A673 (cell line): ENCODE results near the gene PRDM16. TPM values are rescaled to one million over a fixed set of nuclear protein-coding genes. Genes with fewer than 3 reads are reported as not detected.

Experiments used
- BruUV-seq: library from RNA; stranded (reverse); fragments of 400-500 nt; replicated peaks from 2 replicates; lab custom pipeline; 2021; lab: Mats Ljungman, UMichigan
- CTCF ChIA-PET: fragments of 300-600 bp; sonication (Branson Sonifier 250); formaldehyde crosslinking; loops from one replicate; lab custom pipeline; 2022; ENCODE audit warnings: antibody characterized with exemption; lab: Charles Lee
- POLR2A ChIA-PET: fragments of 300-600 bp; sonication (Branson Sonifier 250); formaldehyde crosslinking; loops from one replicate; lab custom pipeline; 2022; ENCODE audit warnings: antibody characterized with exemption; ENCODE audit not compliant: low non-redundant PET; lab: Charles Lee
- DNase-seq: peaks from one replicate; pipeline ENCODE4 v3.0.0-alpha.2; 2015; ENCODE audit warnings: low spot score
- H3K27ac ChIP-seq: fragments of 200-600 bp; sonication (generic); 2 replicates; pipeline ENCODE4 v1.5.1; 2016; ENCODE audit warnings: mixed run types, low read depth, mild to moderate bottlenecking, mixed read lengths, antibody characterized with exemption, low read length; ENCODE audit not compliant: poor library complexity, severe bottlenecking
- H3K27me3 ChIP-seq: fragments of 200-600 bp; sonication (generic); replicated peaks from 2 replicates; pipeline ENCODE4 v1.6.1; 2017; ENCODE audit warnings: mixed run types, low read depth, mild to moderate bottlenecking, mixed read lengths, antibody characterized with exemption, low read length; ENCODE audit not compliant: insufficient read depth, poor library complexity
- H3K36me3 ChIP-seq: fragments of 200-600 bp; sonication (generic); 2 replicates; pipeline ENCODE4 v1.6.1; 2016; ENCODE audit warnings: mixed run types, mild to moderate bottlenecking, mixed read lengths, antibody characterized with exemption, low read length; ENCODE audit not compliant: insufficient read depth, poor library complexity, severe bottlenecking
- H3K4me1 ChIP-seq: fragments of 200-600 bp; sonication (generic); 2 replicates; pipeline ENCODE4 v1.6.1; 2017; ENCODE audit warnings: mixed run types, mild to moderate bottlenecking, mixed read lengths, antibody characterized with exemption, low read length; ENCODE audit not compliant: insufficient read depth, poor library complexity, severe bottlenecking
- H3K4me3 ChIP-seq: fragments of 200-600 bp; sonication (generic); 2 replicates; pipeline ENCODE4 v1.5.1; 2016; ENCODE audit warnings: low read depth, mixed run types, mild to moderate bottlenecking, mixed read lengths, low read length; ENCODE audit not compliant: poor library complexity, severe bottlenecking
- H3K9me3 ChIP-seq: fragments of 200-600 bp; sonication (generic); 2 replicates; pipeline ENCODE4 v1.6.1; 2016; ENCODE audit warnings: mixed run types, low read depth, mild to moderate bottlenecking, mixed read lengths, antibody characterized with exemption, low read length; ENCODE audit not compliant: poor library complexity, severe bottlenecking
- CTCF ChIP-seq: fragments of 300-800, 200-600 bp; sonication (generic); conservative IDR thresholded peaks from 2 replicates; pipeline ENCODE4 v1.5.1; 2017; ENCODE audit warnings: low read depth, mild to moderate bottlenecking, antibody characterized with exemption, low read length, moderate library complexity, mixed read lengths
- EZH2 ChIP-seq: fragments of 200-600 bp; sonication (generic); IDR thresholded peaks from 2 replicates; pipeline ENCODE4 v1.6.1; 2017; ENCODE audit warnings: borderline replicate concordance, low read depth, mild to moderate bottlenecking, mixed read lengths, antibody characterized with exemption, low read length; ENCODE audit not compliant: poor library complexity, severe bottlenecking
- intact Hi-C: fragments of 100-400 bp; cut with micrococcal nuclease; formaldehyde crosslinking; loops from one replicate; pipeline ENCODE4 v1.10.0; 2022; ENCODE audit not compliant: unreplicated experiment
- total RNA-seq: library from RNA; stranded (reverse); gene quantifications from 2 replicates; pipeline ENCODE4 v1.2.3, GENCODE V29; 2021

The PRDM16 gene
- total RNA-seq, 1 experiment from 2014 or later = 0.49 TPM

DNA sequence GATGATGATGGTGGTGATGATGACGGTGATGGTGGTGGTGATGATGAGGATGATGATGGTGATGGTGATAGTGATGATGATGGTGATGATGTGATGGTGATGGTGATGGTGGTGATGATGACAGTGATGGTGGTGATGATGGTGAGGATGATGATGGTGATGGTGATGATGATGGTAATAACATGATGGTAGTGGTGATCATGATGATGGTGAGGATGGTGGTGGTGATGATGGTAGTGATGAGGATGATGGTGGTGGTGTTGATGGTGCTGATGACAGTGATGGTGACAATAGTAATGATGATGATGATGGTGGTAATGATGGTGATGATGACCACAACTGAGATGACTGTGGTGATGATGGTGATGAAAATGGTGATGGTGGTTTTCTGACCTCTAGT, 42.9 kb upstream of the PRDM16 start:
- Histone ChIP-seq H3K27ac (no peak overlapping the region), H3K4me3 (no peak overlapping the region), H3K36me3 (no peaks in the 10 kb centered on the region), H3K27me3 (peaks cover 40% of the 10 kb centered on the region), H3K4me1 (no peaks in the 10 kb centered on the region), H3K9me3 (no peaks in the 10 kb centered on the region)
- ChIA-PET CTCF (no interaction called here), POLR2A (no interaction called here)
- intact Hi-C loops = no loop called here
- DNase-seq = no peak
- no peak for TF ChIP-seq EZH2
- no peak for TF ChIP-seq CTCF
- BruUV-seq = no TSS peak

GRCh38 chr1:3026581-3027391, 42.2 kb upstream of the PRDM16 start:
- TF ChIP-seq EZH2 (no peak), CTCF (no peak)
- Histone ChIP-seq H3K9me3 (no peaks in the 10 kb centered on the region), H3K36me3 (no peaks in the 10 kb centered on the region), H3K27ac (no peak overlapping the region), H3K4me1 (no peaks in the 10 kb centered on the region), H3K27me3 (peaks cover 46% of the 10 kb centered on the region), H3K4me3 (no peak overlapping the region)
- no TSS peak for BruUV-seq
- ChIA-PET POLR2A (no interaction called here), CTCF (no interaction called here)
- intact Hi-C loops = no loop called here
- no peak for DNase-seq

- no peaks in the 10 kb centered on the region for H3K36me3 ChIP-seq
- H3K4me1 ChIP-seq = no peaks in the 10 kb centered on the region
- no peak overlapping the region for H3K27ac ChIP-seq
- no TSS peak for BruUV-seq
- intact Hi-C loops = no loop called here
- H3K9me3 ChIP-seq = no peaks in the 10 kb centered on the region
- POLR2A ChIA-PET = no interaction called here
- no peak for TF ChIP-seq CTCF
- TF ChIP-seq EZH2 = no peak
- peaks cover 56% of the 10 kb centered on the region for H3K27me3 ChIP-seq
- CTCF ChIA-PET = no interaction called here
- no peak overlapping the region for H3K4me3 ChIP-seq
- no peak for DNase-seq
Observed at GRCh38 chr1:3027611-3028371, 41.2 kb upstream of the PRDM16 start.
